H1 (cell line): Measurements from ENCODE around the gene ANXA7. TPM values are rescaled to one million over a fixed set of nuclear protein-coding genes. Genes with fewer than 3 reads are reported as not detected.

Experiments used
- CTCF ChIA-PET: fragments of 300-600 bp; sonication (Branson Sonifier 250); formaldehyde crosslinking; loops from one replicate; lab custom pipeline; 2021; ENCODE audit not compliant: partially characterized antibody; lab: Charles Lee
- POLR2A ChIA-PET: fragments of 300-600 bp; sonication (Branson Sonifier 250); formaldehyde crosslinking; loops from one replicate; lab custom pipeline; 2021; ENCODE audit warnings: inconsistent platforms; ENCODE audit not compliant: partially characterized antibody; lab: Charles Lee
- DNase-seq, 2 experiments: peaks; one replicate each; pipeline versions ENCODE4 v3.0.0 to v3.0.0-alpha.2; 2010 to 2022; ENCODE audit warnings: low spot score in 2 of 2, low read depth in 1 of 2, mixed read lengths in 1 of 2
- FAIRE-seq: peaks from 2 replicates; lab custom pipeline; 2011; peaks lifted over from hg19 to GRCh38; lab: Jason Lieb, UNC
- H2AFZ ChIP-seq: 2 replicates; pipeline ENCODE4 v1.8.1; 2012; ENCODE audit warnings: low read length, inconsistent platforms
- H2AK5ac ChIP-seq: 2 replicates; pipeline ENCODE4 v1.6.1; 2013; ENCODE audit warnings: low read depth, low read length
- H2BK120ac ChIP-seq: replicated peaks from 2 replicates; pipeline ENCODE3; 2013; ENCODE audit warnings: low read depth, low read length, inconsistent platforms
- H2BK12ac ChIP-seq: 2 replicates; pipeline ENCODE4 v1.6.1; 2013; ENCODE audit warnings: low read depth, low read length
- H2BK15ac ChIP-seq: 2 replicates; pipeline ENCODE4 v1.6.1; 2013; ENCODE audit warnings: low read length
- H2BK20ac ChIP-seq: 2 replicates; pipeline ENCODE4 v1.6.1; 2013; ENCODE audit warnings: low read length
- H2BK5ac ChIP-seq: 2 replicates; pipeline ENCODE4 v1.6.1; 2013; ENCODE audit warnings: low read depth, low read length
- H3K14ac ChIP-seq: 2 replicates; pipeline ENCODE4 v1.6.1; 2013; ENCODE audit warnings: inconsistent platforms; ENCODE audit not compliant: insufficient read length
- H3K18ac ChIP-seq: 2 replicates; pipeline ENCODE4 v1.6.1; 2013; ENCODE audit warnings: low read length; ENCODE audit errors: extremely low read depth
- H3K23ac ChIP-seq: 2 replicates; pipeline ENCODE4 v1.6.1; 2013; ENCODE audit warnings: inconsistent platforms; ENCODE audit not compliant: insufficient read length
- H3K23me2 ChIP-seq: 2 replicates; pipeline ENCODE4 v1.6.1; 2013; ENCODE audit warnings: low read depth, low read length
- H3K27ac ChIP-seq: 2 replicates; pipeline ENCODE4 v1.6.1; 2011; ENCODE audit warnings: low read depth, low read length, inconsistent platforms
- H3K27me3 ChIP-seq, 4 experiments: replicated peaks in 1 of 4; 1 replicate in 1 of 4; 2 replicates in 3 of 4; pipeline versions ENCODE4 v1.6.1 to v1.8.1; 2011 to 2013; ENCODE audit warnings: low read length in 3 of 4, mild to moderate bottlenecking in 3 of 4, inconsistent platforms in 2 of 4, mixed read lengths in 2 of 4, moderate library complexity in 1 of 4; ENCODE audit not compliant: control insufficient read depth in 3 of 4, insufficient read depth in 3 of 4; ENCODE audit errors: extremely low read depth in 1 of 4
- H3K36me3 ChIP-seq, 4 experiments: 2 replicates each; pipeline versions ENCODE4 v1.6.1 to v1.8.1; 2011 to 2013; ENCODE audit warnings: mild to moderate bottlenecking in 4 of 4, low read length in 3 of 4, moderate library complexity in 2 of 4, control low read depth in 1 of 4, inconsistent platforms in 1 of 4; ENCODE audit not compliant: insufficient read depth in 4 of 4, control insufficient read depth in 2 of 4
- H3K4ac ChIP-seq: replicated peaks from 2 replicates; pipeline ENCODE3; 2013; ENCODE audit warnings: low read length, low read depth, mixed read lengths, inconsistent platforms; ENCODE audit not compliant: insufficient read length
- H3K4me1 ChIP-seq, 4 experiments: replicated peaks in 1 of 4; 1 replicate in 1 of 4; 2 replicates in 3 of 4; pipeline versions ENCODE4 v1.6.1 to v1.8.1; 2011 to 2013; ENCODE audit warnings: low read length in 3 of 4, inconsistent platforms in 2 of 4, mixed read lengths in 1 of 4; ENCODE audit not compliant: insufficient read depth in 4 of 4, control insufficient read depth in 3 of 4
- H3K4me2 ChIP-seq, 2 experiments: 2 replicates each; pipeline versions ENCODE4 v1.6.1 to v1.8.1; 2011 to 2013; ENCODE audit warnings: low read depth in 2 of 2, low read length in 2 of 2, control low read depth in 1 of 2, inconsistent platforms in 1 of 2, mild to moderate bottlenecking in 1 of 2; ENCODE audit not compliant: insufficient read depth in 1 of 2
- H3K4me3 ChIP-seq, 4 experiments: fragments of 200-600, 300-600 bp in 1 of 4; sonication (generic), shearing (Covaris generic), sonication (Bioruptor Twin) in 1 of 4; 2 replicates each; pipeline versions ENCODE4 v1.5.1 to v1.8.1; 2011 to 2016; ENCODE audit warnings: low read length in 4 of 4, low read depth in 3 of 4, control low read depth in 2 of 4, inconsistent platforms in 2 of 4, mild to moderate bottlenecking in 2 of 4, mixed read lengths in 1 of 4, moderate library complexity in 1 of 4; ENCODE audit not compliant: insufficient read depth in 2 of 4; ENCODE audit errors: extremely low read depth in 1 of 4
- H3K56ac ChIP-seq: replicated peaks from 2 replicates; pipeline ENCODE3; 2013; ENCODE audit warnings: low read depth, mild to moderate bottlenecking, mixed read lengths, low read length, inconsistent platforms; ENCODE audit not compliant: insufficient read length
- H3K79me1 ChIP-seq: 2 replicates; pipeline ENCODE4 v1.6.1; 2013; ENCODE audit warnings: low read depth, low read length, control low read depth
- H3K79me2 ChIP-seq, 2 experiments: 2 replicates each; pipeline versions ENCODE4 v1.6.1 to v1.8.1; 2012 to 2013; ENCODE audit warnings: low read length in 2 of 2, mild to moderate bottlenecking in 2 of 2, inconsistent platforms in 1 of 2; ENCODE audit not compliant: insufficient read depth in 2 of 2, control insufficient read depth in 1 of 2
- H3K9ac ChIP-seq, 4 experiments: replicated peaks in 1 of 4; 1 replicate in 1 of 4; 2 replicates in 3 of 4; pipeline versions ENCODE4 v1.6.1 to v1.8.1; 2011 to 2013; ENCODE audit warnings: low read depth in 3 of 4, low read length in 3 of 4, control low read depth in 2 of 4, mild to moderate bottlenecking in 2 of 4, moderate library complexity in 2 of 4, inconsistent platforms in 1 of 4; ENCODE audit errors: extremely low read depth in 1 of 4
- H3K9me3 ChIP-seq, 2 experiments: 2 replicates each; pipeline versions ENCODE4 v1.6.1 to v1.8.1; 2012 to 2013; ENCODE audit warnings: mild to moderate bottlenecking in 2 of 2, moderate library complexity in 2 of 2, control low read depth in 1 of 2, inconsistent platforms in 1 of 2, low read depth in 1 of 2, low read length in 1 of 2, mixed read lengths in 1 of 2; ENCODE audit not compliant: insufficient read depth in 2 of 2
- H4K20me1 ChIP-seq, 2 experiments: replicated peaks in 1 of 2; 2 replicates each; pipeline versions ENCODE3 to v1.8.1; 2011 to 2013; ENCODE audit warnings: inconsistent platforms in 2 of 2, low read length in 2 of 2, mild to moderate bottlenecking in 1 of 2; ENCODE audit not compliant: insufficient read depth in 2 of 2, control insufficient read depth in 1 of 2
- H4K5ac ChIP-seq: 2 replicates; pipeline ENCODE4 v1.6.1; 2013; ENCODE audit warnings: low read length, low read depth, mixed read lengths, inconsistent platforms; ENCODE audit not compliant: insufficient read length
- H4K8ac ChIP-seq: 2 replicates; pipeline ENCODE4 v1.8.0; 2013; ENCODE audit warnings: mild to moderate bottlenecking, moderate library complexity, low read length, inconsistent platforms; ENCODE audit not compliant: insufficient read depth; ENCODE audit errors: extremely low read depth
- H4K91ac ChIP-seq: replicated peaks from 2 replicates; pipeline ENCODE3; 2013; ENCODE audit warnings: low read length, mixed read lengths, inconsistent platforms; ENCODE audit not compliant: insufficient read length
- FOSL1 ChIP-seq: IDR thresholded peaks from 2 replicates; pipeline ENCODE4 v1.6.1; 2011; ENCODE audit warnings: mild to moderate bottlenecking, low read depth, low read length, moderate library complexity; ENCODE audit not compliant: insufficient read depth
- RXRA ChIP-seq: IDR thresholded peaks from 2 replicates; pipeline ENCODE4 v1.6.1; 2011; ENCODE audit warnings: low read depth, mild to moderate bottlenecking, low read length, moderate library complexity; ENCODE audit not compliant: insufficient read depth
- SUZ12 ChIP-seq: fragments of 200-600 bp; sonication (generic); IDR thresholded peaks from 2 replicates; pipeline ENCODE4 v1.6.1; 2012; ENCODE audit warnings: mild to moderate bottlenecking, inconsistent platforms, low read length, moderate library complexity, mixed read lengths
- TCF12 ChIP-seq: IDR thresholded peaks from 2 replicates; pipeline ENCODE4 v1.6.1; 2011; ENCODE audit warnings: low read depth, mild to moderate bottlenecking, low read length
- polyA plus RNA-seq, 7 experiments: library from polyadenylated mRNA; depleted of rRNA in 3 of 7; stranded (reverse) in 5 of 7; unstranded in 2 of 7; fragments of >200 nt in 5 of 7; fragments of 200-250 nt in 2 of 7; gene quantifications; 1 replicate in 5 of 7; 2 replicates in 1 of 7; 4 replicates in 1 of 7; pipeline versions ENCODE4 v1.2.1 to v1.2.3, GENCODE V29; 2011 to 2013; ENCODE audit warnings: missing spikeins in 2 of 7, mixed read lengths in 2 of 7
- total RNA-seq: library from RNA; stranded (reverse); fragmentation: NEBNext Ultra II Directional; extraction: Animal tissue kit (Norgen Biotek cat#: 25700); gene quantifications from 2 replicates; pipeline ENCODE4 v1.2.1, GENCODE V29; 2021

Gene ANXA7
- total and polyA plus RNA-seq, 2 of the 8 experiments (the other 6 are each of a cell fraction or from before 2014, with no cell fraction given): 37.1 to 63.6 TPM

GRCh38 chr10:73423309-73423708, 9.5 kb upstream of the ANXA7 start:
- TF ChIP-seq TCF12 (no peak), RXRA (no peak), FOSL1 (no peak), SUZ12 (no peak)
- H4K8ac ChIP-seq: no peak overlapping the region
- H4K20me1 ChIP-seq: no peaks in the 10 kb centered on the region
- CTCF ChIA-PET: no interaction called here
- no peak overlapping the region for H3K27ac ChIP-seq
- no peak overlapping the region for H3K56ac ChIP-seq
- no peak overlapping the region for H2BK120ac ChIP-seq
- H3K18ac ChIP-seq: no peak overlapping the region
- FAIRE-seq: no peak
- no peak overlapping the region for H3K14ac ChIP-seq
- H2AFZ ChIP-seq: no peak overlapping the region
- no peaks in the 10 kb centered on the region for H3K23me2 ChIP-seq
- no peaks in the 10 kb centered on the region for H3K9me3 ChIP-seq
- no peak overlapping the region for H3K23ac ChIP-seq
- DNase-seq: no peak
- H3K9ac ChIP-seq: no peak overlapping the region
- no peaks in the 10 kb centered on the region for H3K79me2 ChIP-seq
- no peak overlapping the region for H2BK15ac ChIP-seq
- no peaks in the 10 kb centered on the region for H3K79me1 ChIP-seq
- no peak overlapping the region for H2BK20ac ChIP-seq
- no peak overlapping the region for H4K91ac ChIP-seq
- POLR2A ChIA-PET: interaction anchor here (0.6 to 4.7 kb wide), 2 partner anchors 9 to 29 kb away, joined by 3 to 17 read pairs; partner anchors contain the start of gene ANXA7
- no peaks in the 10 kb centered on the region for H3K27me3 ChIP-seq
- no peak overlapping the region for H4K5ac ChIP-seq
- H2AK5ac ChIP-seq: no peak overlapping the region
- no peak overlapping the region for H3K4me2 ChIP-seq
- no peak overlapping the region for H3K4me3 ChIP-seq
- peaks cover 0 to 15% (median 3%) of the 10 kb centered on the region in 4 experiments; a peak in 4 of 8 replicates for H3K36me3 ChIP-seq
- no peaks in the 10 kb centered on the region for H3K4me1 ChIP-seq
- no peak overlapping the region for H2BK5ac ChIP-seq
- no peak overlapping the region for H2BK12ac ChIP-seq
- H3K4ac ChIP-seq: no peak overlapping the region
